Kasumi-1 (cell line): Measurements from ENCODE around the gene CELSR3.

Source experiments
- DNase-seq, 2 experiments: peaks; one replicate each; lab custom pipeline; 2025; lab: John Stamatoyannopoulos, UW

CELSR3 gene

GRCh38 chr3:48633743-48634142 lies 28.9 kb downstream of the CELSR3 start:
- DNase-seq, result no peak

- no peak for DNase-seq
These were observed 29.4 kb downstream of the CELSR3 start for GRCh38 chr3:48633256-48633655.

GRCh38 chr3:48631516-48632448 lies 30.9 kb downstream of the CELSR3 start:
- DNase-seq, result no peak

- no peak for DNase-seq
These were observed 31.9 kb downstream of the CELSR3 start for GRCh38 chr3:48630833-48631232.

GRCh38 chr3:48630407-48630806 lies 32.3 kb downstream of the CELSR3 start:
- no peak for DNase-seq

- DNase-seq, result no peak
These were observed 32.8 kb downstream of the CELSR3 start for GRCh38 chr3:48629894-48630293.

- no peak for DNase-seq
These were observed 34.2 kb downstream of the CELSR3 start for GRCh38 chr3:48628277-48629017.

GRCh38 chr3:48625600-48625999 lies 37.1 kb downstream of the CELSR3 start:
- DNase-seq, result no peak

GRCh38 chr3:48624767-48625166 lies 37.9 kb downstream of the CELSR3 start:
- no peak for DNase-seq

- no peak for DNase-seq
These were observed 38.7 kb downstream of the CELSR3 start for GRCh38 chr3:48623851-48624547.

- no peak for DNase-seq
These were observed 41.2 kb downstream of the CELSR3 start, which contains the start of gene TMEM89 for GRCh38 chr3:48621461-48621869. TSS of gene TMEM89 (minus strand) at chr3:48621769. CDS start at chr3:48621756, 13 bp downstream.

GRCh38 chr3:48619541-48620524 lies 42.9 kb downstream of the CELSR3 start:
- no peak for DNase-seq

- no peak for DNase-seq
These were observed 45.1 kb downstream of the CELSR3 start for GRCh38 chr3:48617559-48617958.

- DNase-seq, result peak; percentile 21 to 30
These were observed 48.6 kb downstream of the CELSR3 start for GRCh38 chr3:48614044-48614443.

GRCh38 chr3:48612309-48612708 lies 50.4 kb downstream of the CELSR3 start:
- DNase-seq, result no peak

- peak; percentile 84 for DNase-seq
These were observed 53.3 kb downstream of the CELSR3 start, which contains the start of gene UQCRC1 for GRCh38 chr3:48609088-48610005. TSS of gene UQCRC1 (minus strand) at chr3:48609646. CDS start at chr3:48609620, 26 bp downstream.

GRCh38 chr3:48607519-48607918 lies 55.2 kb downstream of the CELSR3 start:
- no peak for DNase-seq

GRCh38 chr3:48601622-48601994 lies 61.1 kb downstream of the CELSR3 start:
- DNase-seq, result no peak

- no peak for DNase-seq
These were observed 61.7 kb downstream of the CELSR3 start for GRCh38 chr3:48600711-48601621.
